ENCODE results near the gene TNNT1.

DNA sequence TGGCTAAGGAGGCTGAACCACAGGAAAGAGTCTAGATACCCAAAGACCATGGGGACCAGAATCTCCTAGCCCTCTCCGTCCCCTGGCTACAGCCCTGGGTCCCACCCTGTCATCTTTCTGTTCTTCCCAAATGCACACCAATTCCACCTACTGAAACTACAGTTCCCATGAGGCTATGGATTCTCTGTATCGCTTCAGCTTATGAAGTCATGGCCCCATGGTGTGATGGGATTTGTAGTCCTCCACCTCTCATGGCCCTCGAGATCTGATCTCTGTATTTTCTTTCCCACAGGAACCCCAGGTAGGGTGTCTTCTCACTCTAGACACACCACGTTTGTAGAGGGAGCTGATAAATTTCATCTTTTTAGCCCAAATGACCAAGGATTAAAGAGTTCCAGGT, 48.5 kb upstream of the TNNT1 start:
- TF ChIP-seq, protein P1, sequence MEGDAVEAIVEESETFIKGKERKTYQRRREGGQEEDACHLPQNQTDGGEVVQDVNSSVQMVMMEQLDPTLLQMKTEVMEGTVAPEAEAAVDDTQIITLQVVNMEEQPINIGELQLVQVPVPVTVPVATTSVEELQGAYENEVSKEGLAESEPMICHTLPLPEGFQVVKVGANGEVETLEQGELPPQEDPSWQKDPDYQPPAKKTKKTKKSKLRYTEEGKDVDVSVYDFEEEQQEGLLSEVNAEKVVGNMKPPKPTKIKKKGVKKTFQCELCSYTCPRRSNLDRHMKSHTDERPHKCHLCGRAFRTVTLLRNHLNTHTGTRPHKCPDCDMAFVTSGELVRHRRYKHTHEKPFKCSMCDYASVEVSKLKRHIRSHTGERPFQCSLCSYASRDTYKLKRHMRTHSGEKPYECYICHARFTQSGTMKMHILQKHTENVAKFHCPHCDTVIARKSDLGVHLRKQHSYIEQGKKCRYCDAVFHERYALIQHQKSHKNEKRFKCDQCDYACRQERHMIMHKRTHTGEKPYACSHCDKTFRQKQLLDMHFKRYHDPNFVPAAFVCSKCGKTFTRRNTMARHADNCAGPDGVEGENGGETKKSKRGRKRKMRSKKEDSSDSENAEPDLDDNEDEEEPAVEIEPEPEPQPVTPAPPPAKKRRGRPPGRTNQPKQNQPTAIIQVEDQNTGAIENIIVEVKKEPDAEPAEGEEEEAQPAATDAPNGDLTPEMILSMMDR (IDR thresholded peaks at IDR 0.05) = no peak
- no peak for TF ChIP-seq POLR2A (IDR thresholded peaks at IDR 0.05)
